ENCODE measurements around the gene TUBA4B.

GRCh38 chr2:219273937-219274336, 20.9 kb downstream of the TUBA4B start:
- TF ChIP-seq, protein P1, sequence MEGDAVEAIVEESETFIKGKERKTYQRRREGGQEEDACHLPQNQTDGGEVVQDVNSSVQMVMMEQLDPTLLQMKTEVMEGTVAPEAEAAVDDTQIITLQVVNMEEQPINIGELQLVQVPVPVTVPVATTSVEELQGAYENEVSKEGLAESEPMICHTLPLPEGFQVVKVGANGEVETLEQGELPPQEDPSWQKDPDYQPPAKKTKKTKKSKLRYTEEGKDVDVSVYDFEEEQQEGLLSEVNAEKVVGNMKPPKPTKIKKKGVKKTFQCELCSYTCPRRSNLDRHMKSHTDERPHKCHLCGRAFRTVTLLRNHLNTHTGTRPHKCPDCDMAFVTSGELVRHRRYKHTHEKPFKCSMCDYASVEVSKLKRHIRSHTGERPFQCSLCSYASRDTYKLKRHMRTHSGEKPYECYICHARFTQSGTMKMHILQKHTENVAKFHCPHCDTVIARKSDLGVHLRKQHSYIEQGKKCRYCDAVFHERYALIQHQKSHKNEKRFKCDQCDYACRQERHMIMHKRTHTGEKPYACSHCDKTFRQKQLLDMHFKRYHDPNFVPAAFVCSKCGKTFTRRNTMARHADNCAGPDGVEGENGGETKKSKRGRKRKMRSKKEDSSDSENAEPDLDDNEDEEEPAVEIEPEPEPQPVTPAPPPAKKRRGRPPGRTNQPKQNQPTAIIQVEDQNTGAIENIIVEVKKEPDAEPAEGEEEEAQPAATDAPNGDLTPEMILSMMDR (conservative IDR thresholded peaks at IDR 0.05 in 1 of 2, IDR thresholded peaks at IDR 0.05 in 1 of 2; ENCODE audit: extremely low read depth in 1 of 2, insufficient read depth in 1 of 2, low read depth in 1 of 2, low read length in 2 of 2), result no peak
- TF ChIP-seq EZH2 (IDR thresholded peaks at IDR 0.05; ENCODE audit: borderline replicate concordance, low read length), result no peak

Measured in mammary epithelial cell (primary cell).